Measurements from ENCODE around the gene RBM33. TPM values are rescaled to one million over a fixed set of nuclear protein-coding genes. Genes with fewer than 3 reads are reported as not detected.
"Not testable (repeated sequence)": the region's sequence is repeated elsewhere in the genome, so short reads cannot be mapped to it uniquely, and the experiment has no call there.

The RBM33 gene
- total RNA-seq, 2 donors from 2014 or later, result 86.8 to 87.1 TPM

DNA sequence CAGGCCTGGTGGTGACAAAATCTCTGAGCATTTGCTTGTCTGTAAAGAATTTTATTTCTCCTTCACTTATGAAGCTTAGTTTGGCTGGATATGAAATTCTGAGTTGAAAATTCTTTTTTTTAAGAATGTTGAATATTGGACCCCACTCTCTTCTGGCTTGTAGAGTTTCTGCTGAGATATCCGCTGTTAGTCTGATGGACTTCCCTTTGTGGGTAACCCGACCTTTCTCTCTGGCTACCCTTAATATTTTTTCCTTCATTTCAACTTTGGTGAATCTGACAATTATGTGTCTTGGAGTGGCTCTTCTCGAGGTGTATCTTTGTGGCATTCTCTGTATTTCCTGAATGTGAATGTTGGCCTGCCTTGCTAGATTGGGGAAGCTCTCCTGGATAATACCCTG is 46.2 kb downstream of the RBM33 start:
- peaks cover 53% of the 10 kb centered on the region for H3K36me3 Mint-ChIP-seq (ENCODE audit: low read depth)
- H3K27me3 Mint-ChIP-seq (ENCODE audit: insufficient read depth); H3K9me3 ChIP-seq (ENCODE audit: control insufficient read depth, low read length); H3K4me1 ChIP-seq (ENCODE audit: control insufficient read depth, insufficient read depth, low read length); H3K27ac ChIP-seq (ENCODE audit: low read depth, low read length); H3K4me3 ChIP-seq (ENCODE audit: low read length); H3K27me3 ChIP-seq (ENCODE audit: control insufficient read depth, insufficient read depth, low read length, poor library complexity, severe bottlenecking); H3K9ac ChIP-seq (ENCODE audit: extremely low read depth, low read length, poor library complexity, severe bottlenecking); H3K27ac Mint-ChIP-seq; DNase-seq; H3K4me3 Mint-ChIP-seq: not testable (repeated sequence)
- WGBS, 2 experiments (ENCODE audit: insufficient coverage in 1 of 2, insufficient read length in 1 of 2), result 100% methylated on average over 2 of the region's 3 CpGs; no CpG with 5 or more reads in 1 of the 2 experiments
- H3K4me1 Mint-ChIP-seq, result peaks cover 22% of the 10 kb centered on the region
- H3K36me3 ChIP-seq (ENCODE audit: control insufficient read depth, insufficient read depth, low read length), result peaks cover 11% of the 10 kb centered on the region
- peaks cover 21% of the 10 kb centered on the region for H3K9me3 Mint-ChIP-seq

DNA sequence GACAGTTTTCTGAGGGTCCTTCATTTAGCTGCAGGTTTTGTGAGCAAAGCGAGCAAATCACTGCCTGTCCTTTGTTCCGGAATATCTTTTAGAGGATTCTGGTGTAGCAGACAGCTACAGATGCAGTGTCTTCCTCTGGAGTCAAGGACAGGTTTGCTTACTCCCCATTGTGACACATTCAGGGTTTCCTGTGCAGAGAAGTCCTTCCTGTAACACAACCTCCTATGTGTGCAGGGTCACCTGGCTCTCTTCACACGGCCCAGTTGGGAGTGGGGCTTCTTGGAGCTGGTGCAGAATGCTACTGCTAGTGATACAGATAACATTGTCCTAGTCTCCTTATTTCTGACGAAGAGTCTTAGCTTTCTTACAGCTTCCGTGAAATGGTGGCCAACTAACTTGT is 47.9 kb downstream of the RBM33 start:
- Mint-ChIP-seq H3K36me3 (ENCODE audit: low read depth) (peaks cover 44% of the 10 kb centered on the region), H3K4me3 (no peak overlapping the region), H3K4me1 (peaks cover 22% of the 10 kb centered on the region), H3K9me3 (peaks cover 13% of the 10 kb centered on the region), H3K27me3 (ENCODE audit: insufficient read depth) (no peaks in the 10 kb centered on the region), H3K27ac (peak overlapping the region; percentile 30)
- DNase-seq, result no peak
- peaks cover 6% of the 10 kb centered on the region for H3K4me1 ChIP-seq (ENCODE audit: control insufficient read depth, insufficient read depth, low read length)
- WGBS, 2 experiments (ENCODE audit: insufficient coverage in 1 of 2, insufficient read length in 1 of 2), result 83 to 96% methylated on average over 4 to 5 of the region's 5 CpGs
- H3K4me3 ChIP-seq (ENCODE audit: low read length), result no peak overlapping the region
- TF ChIP-seq, protein P1, sequence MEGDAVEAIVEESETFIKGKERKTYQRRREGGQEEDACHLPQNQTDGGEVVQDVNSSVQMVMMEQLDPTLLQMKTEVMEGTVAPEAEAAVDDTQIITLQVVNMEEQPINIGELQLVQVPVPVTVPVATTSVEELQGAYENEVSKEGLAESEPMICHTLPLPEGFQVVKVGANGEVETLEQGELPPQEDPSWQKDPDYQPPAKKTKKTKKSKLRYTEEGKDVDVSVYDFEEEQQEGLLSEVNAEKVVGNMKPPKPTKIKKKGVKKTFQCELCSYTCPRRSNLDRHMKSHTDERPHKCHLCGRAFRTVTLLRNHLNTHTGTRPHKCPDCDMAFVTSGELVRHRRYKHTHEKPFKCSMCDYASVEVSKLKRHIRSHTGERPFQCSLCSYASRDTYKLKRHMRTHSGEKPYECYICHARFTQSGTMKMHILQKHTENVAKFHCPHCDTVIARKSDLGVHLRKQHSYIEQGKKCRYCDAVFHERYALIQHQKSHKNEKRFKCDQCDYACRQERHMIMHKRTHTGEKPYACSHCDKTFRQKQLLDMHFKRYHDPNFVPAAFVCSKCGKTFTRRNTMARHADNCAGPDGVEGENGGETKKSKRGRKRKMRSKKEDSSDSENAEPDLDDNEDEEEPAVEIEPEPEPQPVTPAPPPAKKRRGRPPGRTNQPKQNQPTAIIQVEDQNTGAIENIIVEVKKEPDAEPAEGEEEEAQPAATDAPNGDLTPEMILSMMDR (conservative IDR thresholded peaks at IDR 0.05), result no peak
- no peaks in the 10 kb centered on the region for H3K27me3 ChIP-seq (ENCODE audit: control insufficient read depth, insufficient read depth, low read length, poor library complexity, severe bottlenecking)
- H3K9ac ChIP-seq (ENCODE audit: extremely low read depth, low read length, poor library complexity, severe bottlenecking), result no peak overlapping the region
- peaks cover 9% of the 10 kb centered on the region for H3K36me3 ChIP-seq (ENCODE audit: control insufficient read depth, insufficient read depth, low read length)
- H3K27ac ChIP-seq (ENCODE audit: low read depth, low read length), result no peak overlapping the region
- no peaks in the 10 kb centered on the region for H3K9me3 ChIP-seq (ENCODE audit: control insufficient read depth, low read length)

DNA sequence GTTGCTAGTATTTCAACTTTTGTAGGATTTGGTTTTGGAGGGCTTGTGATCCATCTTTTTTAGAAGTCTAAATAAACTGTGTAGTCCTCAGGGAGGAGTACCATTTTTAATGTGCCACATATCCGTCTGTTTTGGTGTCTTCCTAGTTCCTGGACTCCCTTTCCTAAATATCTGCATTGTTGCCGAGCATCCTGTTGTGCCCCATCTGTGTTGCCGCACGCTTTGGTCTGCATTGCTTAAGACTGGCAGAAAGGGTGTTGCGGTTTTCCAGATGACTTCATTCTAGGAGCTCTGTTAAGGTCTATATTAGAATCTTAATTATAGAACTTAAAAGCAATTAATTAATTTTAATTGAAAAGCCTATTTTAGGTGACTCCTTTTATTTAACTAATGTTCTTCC is 49.4 kb downstream of the RBM33 start:
- WGBS, 2 experiments (ENCODE audit: insufficient coverage in 1 of 2, insufficient read length in 1 of 2), result 78 to 98% methylated on average over 1 to 5 of the region's 5 CpGs
- TF ChIP-seq, protein P1 (conservative IDR thresholded peaks at IDR 0.05), result no peak

DNA sequence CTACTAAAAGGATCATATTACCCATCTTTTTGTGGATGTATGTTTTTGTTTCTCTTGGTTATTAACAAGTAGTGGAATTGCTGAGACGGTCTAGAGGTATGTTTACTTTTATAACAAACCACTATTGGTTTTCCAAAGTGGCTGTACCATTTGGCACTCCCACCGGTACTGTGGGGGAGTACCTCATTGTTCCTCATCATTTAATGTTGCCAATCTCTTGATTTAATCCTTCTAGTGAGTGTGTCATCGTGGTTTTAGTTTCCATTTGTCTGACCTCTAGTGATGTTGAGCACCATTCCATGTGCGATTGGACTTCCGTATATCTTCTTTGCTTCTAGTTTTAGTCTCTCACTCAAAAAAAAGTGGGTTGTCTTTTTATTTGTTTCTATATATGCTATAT is 50.4 kb downstream of the RBM33 start:
- peaks cover 1% of the 10 kb centered on the region for H3K9me3 Mint-ChIP-seq
- Histone ChIP-seq H3K4me3 (ENCODE audit: low read length) (no peak overlapping the region), H3K4me1 (ENCODE audit: control insufficient read depth, insufficient read depth, low read length) (peaks cover 9% of the 10 kb centered on the region), H3K27ac (ENCODE audit: low read depth, low read length) (no peak overlapping the region), H3K9ac (ENCODE audit: extremely low read depth, low read length, poor library complexity, severe bottlenecking) (no peak overlapping the region), H3K9me3 (ENCODE audit: control insufficient read depth, low read length) (no peaks in the 10 kb centered on the region), H3K36me3 (ENCODE audit: control insufficient read depth, insufficient read depth, low read length) (peaks cover 18% of the 10 kb centered on the region), H3K27me3 (ENCODE audit: control insufficient read depth, insufficient read depth, low read length, poor library complexity, severe bottlenecking) (no peaks in the 10 kb centered on the region)
- TF ChIP-seq, protein P1 (conservative IDR thresholded peaks at IDR 0.05), result no peak
- H3K4me1 Mint-ChIP-seq, result peaks cover 28% of the 10 kb centered on the region
- no peak overlapping the region for H3K27ac Mint-ChIP-seq
- H3K36me3 Mint-ChIP-seq (ENCODE audit: low read depth), result peaks cover 26% of the 10 kb centered on the region
- H3K27me3 Mint-ChIP-seq (ENCODE audit: insufficient read depth), result no peaks in the 10 kb centered on the region
- no peak overlapping the region for H3K4me3 Mint-ChIP-seq
- no peak for DNase-seq
- WGBS, 2 experiments (ENCODE audit: insufficient coverage in 1 of 2, insufficient read length in 1 of 2), result 89 to 96% methylated on average over 3 to 5 of the region's 5 CpGs

More for the DNA sequence above, 49.4 kb downstream of the RBM33 start:
- no peak for DNase-seq
- Histone ChIP-seq H3K9me3 (ENCODE audit: control insufficient read depth, low read length) (no peaks in the 10 kb centered on the region), H3K9ac (ENCODE audit: extremely low read depth, low read length, poor library complexity, severe bottlenecking) (no peak overlapping the region), H3K4me3 (ENCODE audit: low read length) (no peak overlapping the region), H3K4me1 (ENCODE audit: control insufficient read depth, insufficient read depth, low read length) (peaks cover 6% of the 10 kb centered on the region), H3K27ac (ENCODE audit: low read depth, low read length) (no peak overlapping the region), H3K27me3 (ENCODE audit: control insufficient read depth, insufficient read depth, low read length, poor library complexity, severe bottlenecking) (no peaks in the 10 kb centered on the region), H3K36me3 (ENCODE audit: control insufficient read depth, insufficient read depth, low read length) (peaks cover 9% of the 10 kb centered on the region)
- Mint-ChIP-seq H3K4me1 (peaks cover 24% of the 10 kb centered on the region), H3K27me3 (ENCODE audit: insufficient read depth) (no peaks in the 10 kb centered on the region), H3K4me3 (no peak overlapping the region), H3K9me3 (peaks cover 5% of the 10 kb centered on the region), H3K27ac (no peak overlapping the region), H3K36me3 (ENCODE audit: low read depth) (peaks cover 33% of the 10 kb centered on the region)
